ENCODE results near the gene SEPTIN2.

Gene SEPTIN2

DNA sequence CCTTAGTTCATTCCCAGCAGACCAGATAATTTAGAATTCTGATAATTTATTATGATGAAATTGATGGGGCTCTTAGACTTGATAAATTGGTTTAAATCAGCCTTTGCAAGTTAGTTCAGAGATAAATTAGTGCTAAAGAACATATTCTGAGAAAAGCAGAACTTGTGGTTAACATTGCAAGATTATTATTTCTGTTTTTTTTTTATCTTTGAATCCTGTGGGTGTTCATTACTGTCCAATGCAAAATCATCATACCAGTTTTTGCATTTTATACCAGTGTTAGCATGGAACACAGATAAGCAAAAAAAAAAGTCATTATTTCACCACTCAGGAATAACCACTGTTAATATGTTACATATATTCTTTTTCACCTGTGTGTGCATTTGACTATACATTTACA, 9.1 kb downstream of the SEPTIN2 start:
- no peak overlapping the region for H3K4me3 ChIP-seq (ENCODE audit: low read depth, low read length)
- TF ChIP-seq, protein P1, sequence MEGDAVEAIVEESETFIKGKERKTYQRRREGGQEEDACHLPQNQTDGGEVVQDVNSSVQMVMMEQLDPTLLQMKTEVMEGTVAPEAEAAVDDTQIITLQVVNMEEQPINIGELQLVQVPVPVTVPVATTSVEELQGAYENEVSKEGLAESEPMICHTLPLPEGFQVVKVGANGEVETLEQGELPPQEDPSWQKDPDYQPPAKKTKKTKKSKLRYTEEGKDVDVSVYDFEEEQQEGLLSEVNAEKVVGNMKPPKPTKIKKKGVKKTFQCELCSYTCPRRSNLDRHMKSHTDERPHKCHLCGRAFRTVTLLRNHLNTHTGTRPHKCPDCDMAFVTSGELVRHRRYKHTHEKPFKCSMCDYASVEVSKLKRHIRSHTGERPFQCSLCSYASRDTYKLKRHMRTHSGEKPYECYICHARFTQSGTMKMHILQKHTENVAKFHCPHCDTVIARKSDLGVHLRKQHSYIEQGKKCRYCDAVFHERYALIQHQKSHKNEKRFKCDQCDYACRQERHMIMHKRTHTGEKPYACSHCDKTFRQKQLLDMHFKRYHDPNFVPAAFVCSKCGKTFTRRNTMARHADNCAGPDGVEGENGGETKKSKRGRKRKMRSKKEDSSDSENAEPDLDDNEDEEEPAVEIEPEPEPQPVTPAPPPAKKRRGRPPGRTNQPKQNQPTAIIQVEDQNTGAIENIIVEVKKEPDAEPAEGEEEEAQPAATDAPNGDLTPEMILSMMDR (IDR thresholded peaks at IDR 0.05; ENCODE audit: low read depth, low read length): no peak

- TF ChIP-seq, protein P1 (IDR thresholded peaks at IDR 0.05; ENCODE audit: low read depth, low read length): no peak
- no peak overlapping the region for H3K4me3 ChIP-seq (ENCODE audit: low read depth, low read length)
Observed at GRCh38 chr2:241325257-241325656, 9.5 kb downstream of the SEPTIN2 start.

DNA sequence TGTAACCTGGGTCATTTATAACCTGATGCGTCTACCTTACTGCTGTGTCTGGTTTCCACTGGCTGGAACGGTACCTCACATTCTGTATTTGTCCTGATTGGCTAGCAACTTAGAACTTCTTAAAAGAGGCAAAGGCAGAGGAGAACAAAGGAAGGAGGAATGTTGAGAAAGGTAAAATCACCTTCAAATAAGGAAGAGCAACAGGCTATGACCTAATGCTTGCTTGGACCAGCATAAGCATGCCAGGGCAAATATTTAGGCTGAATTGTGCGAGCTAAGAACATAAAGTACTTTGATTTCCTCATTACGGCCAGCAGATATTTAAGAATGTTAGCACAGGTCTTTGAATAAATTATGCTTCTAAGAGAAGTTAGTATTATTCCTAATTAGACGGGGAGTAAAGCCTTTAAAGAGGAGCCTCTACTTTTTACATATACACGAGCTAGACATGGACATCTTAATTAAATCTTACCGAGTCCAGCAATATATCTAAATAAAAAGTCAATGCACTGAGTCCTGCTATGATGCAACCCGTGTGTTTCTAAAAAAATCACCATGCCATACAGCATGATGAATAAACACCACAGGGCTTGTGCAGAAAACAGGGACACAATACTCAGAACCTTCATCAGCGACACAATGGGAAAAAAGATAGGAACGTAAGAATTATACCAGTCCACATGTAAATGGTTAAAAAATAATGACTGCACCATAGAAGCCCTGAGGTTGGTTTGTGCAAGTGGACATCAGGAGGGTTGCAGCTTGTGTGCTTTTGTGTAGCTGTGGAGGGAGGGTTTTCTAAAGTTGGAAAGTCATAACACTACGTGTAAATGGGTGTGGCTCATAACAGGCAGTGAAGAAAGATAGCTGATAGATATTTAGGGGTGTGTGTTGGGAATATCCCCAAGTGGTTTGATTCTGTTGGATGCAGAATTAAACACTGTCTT, 14.2 kb downstream of the SEPTIN2 start:
- TF ChIP-seq, protein P1 (IDR thresholded peaks at IDR 0.05; ENCODE audit: low read depth, low read length): no peak
- no peak overlapping the region for H3K4me3 ChIP-seq (ENCODE audit: low read depth, low read length)

DNA sequence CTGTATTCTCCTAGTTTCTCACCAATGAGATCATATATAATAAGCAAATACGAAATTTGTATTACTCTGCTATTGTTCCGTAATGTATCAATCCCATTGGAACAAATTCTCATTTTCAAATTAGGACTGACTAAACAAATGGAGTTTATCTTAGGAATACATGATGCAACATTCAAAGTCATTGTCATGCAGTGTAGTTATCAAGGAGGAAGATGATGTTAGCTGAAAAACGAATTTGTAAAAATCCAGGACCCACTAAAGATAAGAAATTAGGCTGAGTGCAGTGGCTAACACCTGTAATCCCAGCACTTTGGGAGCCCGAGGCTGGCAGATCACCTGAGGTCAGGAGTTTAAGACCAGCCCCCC, 14.9 kb downstream of the SEPTIN2 start:
- TF ChIP-seq, protein P1 (IDR thresholded peaks at IDR 0.05; ENCODE audit: low read depth, low read length): no peak
- no peak overlapping the region for H3K4me3 ChIP-seq (ENCODE audit: low read depth, low read length)

GRCh38 chr2:241334813-241335212, 19.1 kb downstream of the SEPTIN2 start:
- TF ChIP-seq, protein P1 (IDR thresholded peaks at IDR 0.05; ENCODE audit: low read depth, low read length): no peak

GRCh38 chr2:241339839-241340630, 24.3 kb downstream of the SEPTIN2 start:
- H3K4me3 ChIP-seq (ENCODE audit: low read depth, low read length): no peak overlapping the region
- TF ChIP-seq, protein P1 (IDR thresholded peaks at IDR 0.05; ENCODE audit: low read depth, low read length): no peak

More at GRCh38 chr2:241334813-241335212, 19.1 kb downstream of the SEPTIN2 start:
- H3K4me3 ChIP-seq (ENCODE audit: low read depth, low read length): no peak overlapping the region

Measured in WI38 (cell line).